HG03060 (cell line): ENCODE results near the gene TMEM63C.

Source experiments
- ATAC-seq: cut with Tn5 transposase; IDR thresholded peaks from one replicate; pipeline ENCODE4 v1.9.1; 2021; ENCODE audit warnings: low read depth, moderate number of reproducible peaks; ENCODE audit not compliant: unreplicated experiment

The TMEM63C gene

DNA sequence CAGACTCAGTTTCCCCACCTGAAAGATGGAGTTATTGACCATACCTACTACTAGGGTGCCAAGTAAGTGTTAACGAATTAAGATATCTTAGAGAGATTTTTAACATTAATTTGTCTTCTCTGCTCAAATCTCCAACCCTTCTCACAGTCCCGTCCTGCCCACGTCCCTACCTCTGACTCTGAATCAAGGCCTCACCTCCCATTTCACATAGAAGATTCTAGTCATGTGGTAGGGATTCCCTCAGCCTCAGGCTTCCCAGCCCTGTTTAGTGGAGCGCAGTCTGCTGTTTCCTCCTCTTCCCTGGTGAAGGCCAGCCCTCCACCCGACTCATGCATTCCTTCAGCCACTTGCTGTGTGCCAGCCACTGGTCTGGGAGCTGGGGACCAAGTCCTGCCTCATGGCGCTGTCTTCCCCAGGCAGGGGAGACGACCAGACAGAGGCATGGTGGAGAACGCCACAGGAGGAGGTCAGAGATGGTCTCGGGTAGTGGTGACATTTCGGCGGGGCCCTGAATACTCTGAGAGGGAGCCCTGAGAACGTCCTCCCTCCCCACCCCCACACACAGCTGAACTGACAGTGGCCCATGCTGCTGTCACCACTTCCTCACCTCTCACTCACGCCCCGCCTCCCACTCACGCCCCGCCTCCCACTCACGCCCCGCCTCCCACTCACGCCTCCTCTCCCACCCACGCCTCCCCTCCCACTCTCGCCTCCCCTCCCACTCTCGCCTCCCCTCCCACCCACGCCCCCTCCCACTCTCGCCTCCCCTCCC lies 38.8 kb downstream of the TMEM63C start:
- no peak for ATAC-seq

DNA sequence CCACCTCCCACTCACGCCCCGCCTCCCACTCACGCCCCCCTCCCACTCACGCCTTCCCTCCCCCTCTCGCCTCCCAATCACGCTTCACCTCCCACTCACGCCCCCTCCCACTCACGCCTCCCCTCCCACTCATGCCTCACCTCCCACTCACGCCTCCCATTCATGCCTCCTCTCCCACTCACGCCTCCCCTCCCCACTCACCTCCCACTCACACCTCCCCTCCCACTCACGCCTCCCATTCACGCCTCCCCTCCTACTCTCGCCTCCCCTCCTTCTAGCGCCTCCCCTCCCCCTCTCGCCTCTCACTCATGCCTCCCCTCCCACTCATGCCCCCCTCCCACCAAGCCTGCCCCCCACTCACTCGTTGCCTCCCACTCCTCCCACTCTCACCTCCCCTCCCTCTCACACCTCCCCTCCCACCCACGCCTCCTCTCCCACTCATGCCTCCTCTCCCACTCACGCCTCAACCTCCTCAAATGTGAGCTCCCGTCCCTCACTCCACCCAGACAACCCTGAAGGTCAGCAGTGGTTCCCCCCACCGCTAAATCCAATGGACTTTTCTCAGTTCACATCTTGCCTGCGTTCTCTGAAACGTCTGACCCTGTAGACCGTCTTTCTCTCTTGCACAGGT lies 39.8 kb downstream of the TMEM63C start:
- no peak for ATAC-seq

- ATAC-seq: no peak
Measured at GRCh38 chr14:77222546-77223225, 41.1 kb downstream of the TMEM63C start.

DNA sequence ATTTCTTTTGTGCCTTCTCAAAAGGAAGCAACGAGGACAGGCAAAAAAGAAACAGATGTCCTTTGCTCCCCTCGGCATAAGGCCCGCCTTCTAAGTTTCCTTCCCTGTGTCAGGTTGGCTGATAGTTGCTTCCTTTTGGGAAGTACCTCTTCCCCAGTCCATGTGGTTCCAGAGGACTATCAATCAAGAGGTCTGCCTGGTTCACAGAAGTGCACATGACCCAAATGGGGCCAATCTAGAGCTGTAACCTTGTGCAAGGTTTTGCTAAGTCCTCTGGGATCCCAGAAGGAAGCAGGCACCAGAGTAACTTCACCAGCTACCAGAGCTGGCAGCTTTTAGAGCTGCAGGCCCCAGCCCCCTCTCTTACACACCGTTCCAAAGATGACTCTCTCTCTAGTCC lies 42.6 kb downstream of the TMEM63C start:
- no peak for ATAC-seq

- no peak for ATAC-seq
Measured at GRCh38 chr14:77225254-77225653, 43.7 kb downstream of the TMEM63C start.

- no peak for ATAC-seq
Measured at GRCh38 chr14:77225892-77226557, 44.4 kb downstream of the TMEM63C start.

DNA sequence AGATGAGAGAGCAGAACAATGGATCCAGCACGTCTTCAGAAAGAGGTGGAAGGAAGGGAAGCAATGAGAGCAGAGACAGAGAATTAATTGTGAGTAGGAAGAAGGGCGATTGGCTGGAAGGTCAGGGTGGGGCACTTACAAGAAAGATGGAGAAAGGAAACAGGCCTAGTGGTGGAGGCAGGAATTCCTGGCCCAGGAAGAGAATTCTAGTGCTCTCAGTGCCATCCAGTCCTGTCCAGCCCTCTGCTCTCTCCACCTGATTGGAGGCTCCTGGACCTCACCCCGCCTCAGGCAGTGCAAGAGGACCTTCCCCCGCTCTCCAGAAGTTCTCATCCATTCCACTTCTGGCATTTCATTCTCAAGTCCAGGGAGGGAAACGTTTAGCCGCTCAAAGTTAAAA lies 46.5 kb downstream of the TMEM63C start:
- no peak for ATAC-seq

- ATAC-seq: no peak
Measured at GRCh38 chr14:77230914-77231313, 49.3 kb downstream of the TMEM63C start.

DNA sequence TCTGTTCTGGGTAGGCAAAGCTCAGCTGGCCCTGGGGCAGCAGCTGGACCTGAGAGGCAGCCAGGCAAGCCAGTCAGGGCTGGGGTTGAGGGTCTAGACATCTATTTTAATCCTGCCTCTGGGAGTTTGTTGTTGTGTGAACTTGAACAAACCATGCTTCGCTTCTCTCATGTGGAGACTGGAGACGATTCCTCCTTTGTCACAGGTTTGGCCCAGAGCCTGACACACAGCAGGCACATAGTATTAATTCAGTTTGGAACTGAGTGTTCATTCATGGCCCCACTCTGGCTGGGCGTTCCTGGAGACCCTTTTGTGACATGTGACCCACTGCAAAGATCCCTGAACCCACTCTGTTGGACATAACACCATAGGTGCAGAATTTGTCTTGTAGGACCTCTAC lies 50.1 kb downstream of the TMEM63C start:
- ATAC-seq: no peak

DNA sequence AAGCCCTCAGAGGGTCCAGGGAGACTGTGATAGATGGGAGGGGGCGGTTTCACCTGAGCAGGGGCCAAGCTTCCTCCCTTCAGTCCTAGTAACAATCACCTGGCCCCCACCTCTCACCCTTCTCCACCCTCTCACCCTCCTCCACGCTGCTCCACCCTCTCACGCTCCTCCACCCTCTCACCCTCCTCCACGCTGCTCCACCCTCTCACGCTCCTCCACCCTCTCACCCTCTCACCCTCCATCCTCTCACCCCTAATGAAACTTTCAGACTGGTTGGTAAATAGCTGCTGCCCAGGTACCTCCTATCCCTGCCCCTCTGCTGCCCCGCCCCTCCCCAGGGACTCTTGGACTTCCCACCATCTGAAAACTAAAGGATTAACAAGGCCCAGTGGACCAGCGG lies 55.2 kb downstream of the TMEM63C start:
- no peak for ATAC-seq

DNA sequence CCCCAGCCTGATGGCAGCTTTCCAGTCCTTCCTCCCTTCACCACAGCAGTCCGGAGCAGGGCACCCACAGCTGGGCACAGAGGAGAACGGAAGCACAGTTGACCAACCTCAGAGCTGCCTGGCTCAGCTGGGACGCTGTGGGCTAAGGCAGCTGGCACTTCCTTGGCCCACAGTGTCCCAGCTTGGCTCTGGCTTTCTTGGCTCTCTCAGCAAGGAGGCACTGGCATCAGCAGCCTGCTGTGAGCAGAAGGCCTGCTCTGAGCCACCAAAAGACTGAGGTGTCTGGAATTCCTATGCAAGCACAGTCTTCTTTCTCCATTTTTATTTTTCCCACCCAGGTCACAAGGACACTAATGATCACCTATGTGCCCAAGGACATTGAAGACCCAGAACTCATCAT lies 56.8 kb downstream of the TMEM63C start:
- ATAC-seq: no peak

DNA sequence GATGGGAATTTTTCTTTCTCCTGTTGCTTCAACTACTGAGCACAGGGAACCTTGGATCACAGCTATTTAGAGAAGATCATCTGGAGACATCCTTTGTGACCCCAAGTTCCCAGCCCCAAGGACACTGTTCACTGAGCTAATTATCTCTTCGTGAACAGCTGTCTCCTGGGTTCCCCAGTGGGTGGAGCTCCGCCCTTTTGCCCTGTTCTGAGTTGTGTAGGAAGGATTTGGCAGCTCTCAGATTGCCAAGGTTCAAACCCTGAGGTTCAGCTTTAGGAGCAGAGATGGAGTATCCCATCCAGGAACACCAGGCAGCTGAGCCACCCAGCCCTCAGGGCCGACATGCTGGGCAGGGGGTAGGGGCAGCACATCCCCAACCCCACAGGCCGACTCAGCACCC lies 57.4 kb downstream of the TMEM63C start:
- ATAC-seq: no peak

GRCh38 chr14:77239412-77239811 lies 57.8 kb downstream of the TMEM63C start:
- no peak for ATAC-seq

DNA sequence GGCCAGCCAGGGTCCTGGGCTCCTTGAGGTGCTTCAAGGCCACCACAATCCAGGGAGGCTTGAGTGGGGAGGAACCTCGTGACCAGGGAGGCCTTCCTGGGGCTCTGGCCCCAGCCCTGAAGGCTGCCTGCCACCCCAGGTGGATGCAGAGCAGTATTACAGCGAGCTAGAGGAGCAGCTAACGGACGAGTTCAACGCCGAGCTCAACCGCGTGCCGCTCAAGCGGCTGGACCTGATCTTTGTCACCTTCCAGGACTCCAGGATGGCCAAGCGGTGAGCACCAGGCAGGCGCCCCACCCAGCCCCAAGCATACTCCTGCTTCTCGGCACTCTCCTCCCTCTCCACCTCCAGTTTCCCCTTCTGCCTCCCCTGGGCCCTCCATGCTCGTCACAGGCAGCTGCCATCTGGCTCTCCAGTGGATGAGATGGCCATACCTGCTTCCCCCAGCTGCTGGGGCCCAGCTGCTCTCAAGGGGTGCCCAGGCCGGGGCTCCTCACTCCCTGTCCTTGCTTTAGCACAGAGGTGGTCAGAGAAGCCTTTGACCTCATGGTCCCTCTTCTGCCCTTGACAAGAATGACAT lies 58.8 kb downstream of the TMEM63C start:
- ATAC-seq: no peak

DNA sequence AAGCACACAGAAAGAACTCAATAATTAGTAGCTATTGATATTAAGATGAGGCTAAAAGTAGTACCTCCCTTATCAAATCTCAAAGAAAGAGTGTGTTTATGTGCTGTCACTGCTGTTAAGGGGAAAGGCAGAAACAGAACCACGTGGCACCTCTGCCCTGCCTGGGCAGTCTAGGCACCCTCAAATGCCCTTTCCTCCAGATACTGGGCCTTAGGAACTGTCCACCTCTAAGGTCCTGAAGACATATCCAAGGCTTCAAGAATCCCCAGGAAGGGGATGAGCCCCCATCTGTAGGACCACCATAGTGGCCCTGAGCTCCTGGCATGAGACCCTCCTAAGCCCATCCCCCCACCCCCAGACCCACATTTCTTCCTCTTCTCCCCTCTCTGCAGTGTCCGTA lies 60.4 kb downstream of the TMEM63C start:
- ATAC-seq: no peak

- ATAC-seq: no peak
Measured at GRCh38 chr14:77242752-77243151, 61.2 kb downstream of the TMEM63C start.

DNA sequence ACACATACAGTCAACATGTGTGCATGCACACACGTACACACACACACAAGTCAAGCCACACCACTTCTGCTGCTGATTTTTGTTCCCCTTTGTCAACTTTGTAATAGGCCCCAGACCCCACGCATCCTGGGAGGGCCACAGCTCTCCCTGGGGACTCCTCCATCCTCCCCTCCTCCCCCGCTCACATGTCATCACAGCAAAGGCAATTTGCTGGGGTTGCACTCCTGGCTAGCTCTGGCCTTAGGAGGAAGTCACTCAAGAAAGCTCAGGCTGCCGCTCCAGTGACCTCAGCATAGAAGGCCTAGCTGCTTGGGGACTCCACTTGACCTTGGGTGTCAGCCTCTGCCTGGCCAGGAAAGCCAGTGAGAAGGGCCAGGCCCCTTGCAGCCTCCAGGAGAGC lies 62.3 kb downstream of the TMEM63C start:
- ATAC-seq: no peak

DNA sequence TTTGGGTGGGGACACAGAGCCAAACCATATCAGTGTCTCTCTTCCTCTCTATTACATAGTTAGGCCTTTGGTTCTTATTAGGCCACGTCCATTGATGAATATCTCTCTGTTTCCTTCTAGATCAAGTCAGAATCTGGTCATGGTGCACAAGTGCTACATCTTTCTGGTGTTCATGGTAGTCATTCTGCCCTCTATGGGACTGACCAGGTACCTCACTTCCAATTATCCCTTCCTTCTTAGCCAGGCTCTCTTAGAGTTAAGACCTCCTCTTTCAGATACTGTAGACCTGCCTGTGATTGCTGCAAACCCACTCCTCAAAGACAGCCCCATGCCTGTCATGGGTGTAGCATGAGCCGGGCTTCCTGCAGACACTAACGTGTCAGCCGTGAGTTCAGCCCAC lies 64.2 kb downstream of the TMEM63C start:
- no peak for ATAC-seq

DNA sequence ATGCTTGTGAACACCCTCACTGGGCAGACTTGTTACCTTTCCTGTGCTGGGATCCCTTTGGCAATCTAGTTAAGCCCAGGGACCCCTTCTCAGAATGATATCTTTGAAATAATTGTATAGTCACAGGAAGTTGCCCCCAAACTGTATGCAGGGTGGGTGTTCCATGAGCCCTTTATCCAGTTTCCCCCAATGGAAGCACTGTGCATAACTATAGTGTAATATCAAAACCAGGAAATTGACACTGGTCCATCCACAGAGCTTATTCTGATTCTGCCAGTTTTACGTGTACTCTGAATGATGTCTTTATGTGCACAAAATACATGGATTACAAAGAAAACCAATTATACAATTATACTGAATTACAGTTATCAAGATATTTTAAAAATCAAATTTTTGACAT lies 65.2 kb downstream of the TMEM63C start:
- no peak for ATAC-seq

GRCh38 chr14:77248666-77249065 lies 67.1 kb downstream of the TMEM63C start:
- ATAC-seq: no peak

DNA sequence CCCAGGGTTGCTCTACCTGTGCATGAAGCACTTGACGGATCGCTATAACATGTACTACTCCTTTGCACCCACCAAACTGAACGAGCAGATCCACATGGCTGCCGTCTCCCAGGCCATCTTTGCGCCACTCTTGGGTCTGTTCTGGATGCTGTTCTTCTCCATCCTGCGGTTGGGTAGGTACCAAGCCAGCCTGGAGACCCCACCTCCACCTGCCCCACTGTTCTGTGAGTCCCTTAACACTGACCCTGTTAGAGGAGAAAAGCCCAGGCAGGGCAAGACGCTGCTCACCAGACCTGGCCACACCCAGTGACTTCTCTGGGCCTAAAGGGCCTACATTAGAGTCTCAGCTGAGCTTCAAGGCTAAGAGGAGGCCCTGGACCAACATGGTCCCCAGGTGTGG lies 67.7 kb downstream of the TMEM63C start:
- ATAC-seq: no peak
